PC-9 (cell line): ENCODE results near the gene SPATS2.

Experiments used
- CTCF ChIP-seq: fragments of 200-600 bp; sonication (generic); conservative IDR thresholded peaks from 2 replicates; pipeline ENCODE4 v1.6.1; 2017; ENCODE audit warnings: mixed run types, antibody characterized with exemption, mild to moderate bottlenecking, moderate library complexity
- EZH2 ChIP-seq: fragments of 200-600 bp; sonication (generic); IDR thresholded peaks from 2 replicates; pipeline ENCODE4 v1.8.0; 2017; ENCODE audit warnings: antibody characterized with exemption, low read depth

- TF ChIP-seq CTCF = no peak
- no peak for TF ChIP-seq EZH2
Measured at GRCh38 chr12:49567302-49567610, 200.0 kb downstream of the SPATS2 start.
